ENCODE results near the gene TMEM97.

TMEM97 gene

DNA sequence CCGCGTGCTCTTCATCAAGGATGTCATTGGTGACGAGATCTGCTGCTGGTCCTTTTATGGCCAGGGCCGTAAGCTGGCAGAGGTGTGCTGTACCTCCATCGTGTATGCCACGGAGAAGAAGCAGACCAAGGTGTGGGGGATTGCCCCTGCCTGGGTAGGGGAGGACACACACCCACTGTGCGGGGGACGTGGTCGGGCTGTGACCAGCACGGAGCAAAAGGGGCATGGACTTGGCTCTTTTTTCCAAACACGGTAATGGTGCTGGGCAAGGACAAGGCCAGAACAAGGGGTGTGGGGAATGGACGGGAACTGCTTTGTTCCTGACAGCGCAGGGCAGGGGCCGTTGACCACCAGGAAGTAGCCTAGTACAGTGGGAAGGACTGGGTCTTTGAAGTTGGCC is 23.3 kb downstream of the TMEM97 start:
- DNase-seq (ENCODE audit: insufficient read length, low spot score): no peak
- no peak for FAIRE-seq
- TF ChIP-seq POLR2A (IDR thresholded peaks at IDR 0.05; ENCODE audit: low read depth, low read length) (no peak), POLR2AphosphoS5 (IDR thresholded peaks at IDR 0.05; ENCODE audit: low read depth, low read length) (no peak), SPI1 (IDR thresholded peaks at IDR 0.05; ENCODE audit: low read depth, low read length) (no peak), TAF1 (IDR thresholded peaks at IDR 0.05; ENCODE audit: low read depth, low read length) (no peak), PAX5 (IDR thresholded peaks at IDR 0.05; ENCODE audit: insufficient read depth, low read length, severe bottlenecking) (no peak), POU2F2 (IDR thresholded peaks at IDR 0.05; ENCODE audit: low read depth, low read length) (no peak)

DNA sequence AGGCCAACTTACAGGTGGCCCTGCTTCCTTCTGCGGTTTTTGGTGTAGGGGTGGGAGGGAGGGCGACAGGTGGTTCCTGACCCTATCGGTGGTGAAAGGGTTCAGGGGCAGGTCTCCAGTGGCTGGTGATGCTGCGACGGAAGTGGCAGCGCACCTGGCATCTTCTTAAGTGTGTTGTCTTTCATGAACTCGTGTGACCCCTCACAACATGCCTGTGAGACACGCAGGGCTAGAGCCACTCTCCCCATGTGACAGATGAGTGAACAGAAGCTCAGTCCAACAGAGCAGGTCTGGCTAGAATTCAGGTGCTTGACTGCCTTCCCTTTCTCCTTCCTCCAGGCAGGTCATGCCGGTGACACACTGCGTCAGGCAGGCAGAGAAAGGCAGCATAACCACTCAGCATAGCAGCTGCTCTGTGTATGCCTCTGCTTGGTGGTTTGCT is 24.5 kb downstream of the TMEM97 start:
- TF ChIP-seq PAX5 (IDR thresholded peaks at IDR 0.05; ENCODE audit: insufficient read depth, low read length, severe bottlenecking) (no peak), TAF1 (IDR thresholded peaks at IDR 0.05; ENCODE audit: low read depth, low read length) (no peak), POU2F2 (IDR thresholded peaks at IDR 0.05; ENCODE audit: low read depth, low read length) (no peak), POLR2AphosphoS5 (IDR thresholded peaks at IDR 0.05; ENCODE audit: low read depth, low read length) (no peak), POLR2A (IDR thresholded peaks at IDR 0.05; ENCODE audit: low read depth, low read length) (no peak), SPI1 (IDR thresholded peaks at IDR 0.05; ENCODE audit: low read depth, low read length) (no peak)
- no peak for DNase-seq (ENCODE audit: insufficient read length, low spot score)
- no peak for FAIRE-seq

DNA sequence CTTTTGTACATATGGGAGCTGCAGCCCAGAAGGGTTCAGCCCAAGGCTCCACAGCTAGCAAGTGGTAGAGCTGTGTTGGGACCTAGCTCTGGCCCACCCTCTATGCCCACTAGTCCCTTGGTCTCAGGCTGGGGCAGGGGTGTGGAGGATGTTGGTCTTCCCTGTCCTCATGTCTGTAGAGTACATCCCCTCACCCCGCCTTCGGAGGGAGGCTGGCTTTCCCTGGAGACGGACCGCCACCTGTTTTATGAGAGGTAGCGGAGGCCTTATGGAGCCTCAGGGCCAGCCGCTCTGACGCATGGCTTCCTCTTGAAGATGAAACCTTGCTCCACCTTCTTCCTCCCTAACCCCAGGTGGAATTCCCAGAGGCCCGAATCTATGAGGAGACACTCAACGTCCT is 25.0 kb downstream of the TMEM97 start:
- TF ChIP-seq POLR2AphosphoS5 (IDR thresholded peaks at IDR 0.05; ENCODE audit: low read depth, low read length): no peak
- TF ChIP-seq PAX5 (IDR thresholded peaks at IDR 0.05; ENCODE audit: insufficient read depth, low read length, severe bottlenecking): no peak
- no peak for TF ChIP-seq POU2F2 (IDR thresholded peaks at IDR 0.05; ENCODE audit: low read depth, low read length)
- TF ChIP-seq SPI1 (IDR thresholded peaks at IDR 0.05; ENCODE audit: low read depth, low read length): no peak
- TF ChIP-seq POLR2A (IDR thresholded peaks at IDR 0.05; ENCODE audit: low read depth, low read length): no peak
- TF ChIP-seq TAF1 (IDR thresholded peaks at IDR 0.05; ENCODE audit: low read depth, low read length): no peak
- DNase-seq (ENCODE audit: insufficient read length, low spot score) (no peak), FAIRE-seq (no peak)

DNA sequence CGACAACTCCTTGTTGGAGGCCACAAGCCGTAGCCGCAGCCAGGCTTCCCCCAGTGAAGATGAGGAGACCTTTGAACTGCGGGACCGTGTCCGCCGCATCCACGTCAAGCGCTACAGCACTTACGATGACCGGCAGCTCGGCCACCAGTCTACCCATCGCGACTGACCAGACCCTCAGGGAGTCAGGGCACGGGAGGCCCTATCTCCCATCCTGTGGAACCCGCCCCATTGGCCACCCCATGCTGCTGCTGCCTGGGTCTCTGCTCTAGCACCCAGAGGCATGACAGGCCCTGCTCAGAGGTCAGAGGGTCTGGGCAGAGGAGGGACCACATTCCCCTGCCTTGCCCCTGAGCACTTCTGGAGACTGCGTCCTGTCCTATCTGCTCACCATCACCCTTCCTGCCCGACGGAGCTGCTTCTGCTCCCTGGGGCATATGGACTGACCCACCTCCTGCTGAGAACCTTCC is 25.5 kb downstream of the TMEM97 start:
- no peak for DNase-seq (ENCODE audit: insufficient read length, low spot score)
- no peak for FAIRE-seq
- TF ChIP-seq PAX5 (IDR thresholded peaks at IDR 0.05; ENCODE audit: insufficient read depth, low read length, severe bottlenecking) (no peak), POLR2A (IDR thresholded peaks at IDR 0.05; ENCODE audit: low read depth, low read length) (no peak), SPI1 (IDR thresholded peaks at IDR 0.05; ENCODE audit: low read depth, low read length) (no peak)

DNA sequence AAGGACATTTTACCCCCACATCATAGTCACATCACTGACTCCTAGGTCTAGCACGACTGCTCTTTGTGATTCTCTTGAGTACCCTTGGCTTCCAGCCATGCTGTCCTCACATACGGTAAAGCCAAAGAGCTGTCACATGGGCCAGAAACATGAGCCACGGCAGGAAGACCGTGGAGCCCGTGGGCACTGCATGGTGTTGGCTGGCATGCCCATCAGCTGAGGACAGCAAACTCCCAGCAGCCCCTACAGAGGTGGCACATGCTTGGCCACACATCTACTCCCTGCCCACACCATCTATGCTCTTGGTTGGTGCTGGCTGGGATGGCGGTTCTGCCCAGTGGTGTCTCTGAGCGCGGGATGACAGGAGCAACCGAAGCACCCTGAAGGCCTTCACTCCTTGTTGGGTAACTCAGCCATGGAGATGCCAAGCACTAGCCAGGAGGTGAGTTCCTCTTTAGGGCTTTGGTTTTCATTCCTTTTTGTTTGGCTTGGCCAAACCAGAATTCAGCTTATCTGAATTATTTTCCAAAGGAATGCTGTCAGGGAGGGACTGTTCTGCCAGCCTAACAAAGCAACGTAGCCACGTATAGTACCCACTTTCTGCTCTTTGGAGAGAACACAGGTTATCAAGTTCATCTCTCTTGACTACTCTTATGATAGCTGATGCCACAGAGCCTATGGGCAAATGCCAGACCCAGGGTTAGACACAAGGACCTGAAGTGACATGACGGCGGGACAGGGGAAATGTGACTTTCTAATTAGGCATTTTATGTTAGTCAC is 26.6 kb downstream of the TMEM97 start:
- FAIRE-seq: no peak

DNA sequence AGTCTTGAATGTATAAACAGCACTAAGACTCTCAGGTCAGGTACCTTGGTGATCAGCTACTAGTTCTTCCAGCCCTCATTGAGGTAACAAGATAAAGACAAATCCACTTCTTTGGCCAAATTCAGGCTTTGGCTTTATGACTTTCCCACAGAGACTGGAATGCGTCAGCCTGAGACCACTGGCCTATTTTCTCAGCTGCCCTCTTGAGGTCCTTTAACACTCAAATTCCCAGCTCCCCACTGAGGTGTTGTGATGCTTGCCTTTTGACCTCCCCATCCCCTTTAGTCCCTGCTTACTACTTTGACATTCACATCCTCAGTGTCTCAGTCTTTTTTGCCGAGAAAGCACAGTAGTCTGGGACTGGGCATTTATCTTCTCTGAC is 27.2 kb downstream of the TMEM97 start:
- TF ChIP-seq POLR2A (IDR thresholded peaks at IDR 0.05; ENCODE audit: low read depth, low read length) (no peak), PAX5 (IDR thresholded peaks at IDR 0.05; ENCODE audit: insufficient read depth, low read length, severe bottlenecking) (no peak), SPI1 (IDR thresholded peaks at IDR 0.05; ENCODE audit: low read depth, low read length) (no peak), POU2F2 (IDR thresholded peaks at IDR 0.05; ENCODE audit: low read depth, low read length) (no peak), POLR2AphosphoS5 (IDR thresholded peaks at IDR 0.05; ENCODE audit: low read depth, low read length) (no peak), TAF1 (IDR thresholded peaks at IDR 0.05; ENCODE audit: low read depth, low read length) (no peak)
- FAIRE-seq (no peak), DNase-seq (ENCODE audit: insufficient read length, low spot score) (no peak)

More for the DNA sequence above, 26.6 kb downstream of the TMEM97 start:
- DNase-seq (ENCODE audit: insufficient read length, low spot score): no peak
- TF ChIP-seq PAX5 (IDR thresholded peaks at IDR 0.05; ENCODE audit: insufficient read depth, low read length, severe bottlenecking): no peak
- TF ChIP-seq POU2F2 (IDR thresholded peaks at IDR 0.05; ENCODE audit: low read depth, low read length): no peak
- TF ChIP-seq TAF1 (IDR thresholded peaks at IDR 0.05; ENCODE audit: low read depth, low read length): no peak
- TF ChIP-seq SPI1 (IDR thresholded peaks at IDR 0.05; ENCODE audit: low read depth, low read length): no peak
- no peak for TF ChIP-seq POLR2A (IDR thresholded peaks at IDR 0.05; ENCODE audit: low read depth, low read length)
- TF ChIP-seq POLR2AphosphoS5 (IDR thresholded peaks at IDR 0.05; ENCODE audit: low read depth, low read length): no peak

DNA sequence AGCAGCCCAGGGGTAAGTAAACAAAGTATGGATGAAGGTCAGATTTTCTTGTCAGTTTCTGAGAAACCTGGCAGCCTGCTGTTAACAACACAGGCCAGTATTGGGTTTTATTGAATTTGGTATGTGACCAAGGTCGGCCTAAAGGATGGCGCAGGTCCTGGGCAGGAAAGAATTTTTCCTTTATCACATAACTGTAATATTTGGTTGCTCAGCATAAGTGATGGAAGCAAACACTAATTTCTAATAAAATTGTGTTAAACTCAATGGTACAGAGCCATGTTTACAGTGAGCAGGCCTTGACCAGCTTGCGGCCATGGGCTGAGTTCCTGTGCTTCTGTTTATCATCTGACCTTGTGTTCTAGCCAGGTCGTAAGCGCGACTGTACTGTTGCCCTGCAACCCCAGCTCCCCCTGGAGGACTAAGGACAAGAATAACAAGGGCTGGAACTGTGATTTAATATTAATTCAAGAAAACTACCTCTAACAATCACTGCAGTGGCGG is 27.8 kb downstream of the TMEM97 start:
- DNase-seq (ENCODE audit: insufficient read length, low spot score) (no peak), FAIRE-seq (no peak)
- TF ChIP-seq POLR2A (IDR thresholded peaks at IDR 0.05; ENCODE audit: low read depth, low read length) (no peak), PAX5 (IDR thresholded peaks at IDR 0.05; ENCODE audit: insufficient read depth, low read length, severe bottlenecking) (no peak), POLR2AphosphoS5 (IDR thresholded peaks at IDR 0.05; ENCODE audit: low read depth, low read length) (no peak), POU2F2 (IDR thresholded peaks at IDR 0.05; ENCODE audit: low read depth, low read length) (no peak), TAF1 (IDR thresholded peaks at IDR 0.05; ENCODE audit: low read depth, low read length) (no peak), SPI1 (IDR thresholded peaks at IDR 0.05; ENCODE audit: low read depth, low read length) (no peak)

DNA sequence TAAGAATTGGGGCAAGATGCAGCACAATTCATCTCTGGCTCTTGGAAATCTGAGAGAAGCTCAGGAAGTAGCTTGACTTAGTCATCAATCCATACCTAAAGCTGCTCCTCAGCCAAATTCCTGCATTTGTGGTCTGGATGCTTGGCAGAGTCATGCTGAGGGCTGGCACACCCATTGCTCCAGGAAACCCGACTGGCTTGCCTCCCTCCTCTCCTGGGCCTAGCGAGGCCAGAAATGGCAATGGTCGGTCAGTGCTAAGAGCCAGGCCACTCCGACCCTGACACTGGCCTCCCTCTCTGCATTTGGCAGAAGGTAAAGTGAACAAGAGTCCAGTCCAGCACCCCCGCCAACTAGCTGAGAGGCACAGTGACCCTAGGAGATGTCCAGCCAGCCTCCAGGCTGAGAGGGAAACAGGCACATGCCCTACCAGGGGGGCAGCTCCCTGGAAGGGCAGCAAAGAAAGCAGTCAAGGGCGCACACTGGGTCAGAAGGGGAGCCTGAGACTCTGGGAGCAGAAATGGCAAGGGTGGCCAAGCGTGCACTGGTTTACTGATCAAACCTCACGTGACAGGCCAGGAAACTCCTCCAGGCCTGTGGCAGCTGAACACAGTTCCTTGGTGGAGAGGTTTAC is 28.4 kb downstream of the TMEM97 start:
- DNase-seq (ENCODE audit: insufficient read length, low spot score): no peak
- FAIRE-seq: no peak
- TF ChIP-seq POLR2AphosphoS5 (IDR thresholded peaks at IDR 0.05; ENCODE audit: low read depth, low read length) (0 out of 2 replicates have a peak, but pooled peaks have one; percentile 35), POU2F2 (IDR thresholded peaks at IDR 0.05; ENCODE audit: low read depth, low read length) (no peak), POLR2A (IDR thresholded peaks at IDR 0.05; ENCODE audit: low read depth, low read length) (no peak)

DNA sequence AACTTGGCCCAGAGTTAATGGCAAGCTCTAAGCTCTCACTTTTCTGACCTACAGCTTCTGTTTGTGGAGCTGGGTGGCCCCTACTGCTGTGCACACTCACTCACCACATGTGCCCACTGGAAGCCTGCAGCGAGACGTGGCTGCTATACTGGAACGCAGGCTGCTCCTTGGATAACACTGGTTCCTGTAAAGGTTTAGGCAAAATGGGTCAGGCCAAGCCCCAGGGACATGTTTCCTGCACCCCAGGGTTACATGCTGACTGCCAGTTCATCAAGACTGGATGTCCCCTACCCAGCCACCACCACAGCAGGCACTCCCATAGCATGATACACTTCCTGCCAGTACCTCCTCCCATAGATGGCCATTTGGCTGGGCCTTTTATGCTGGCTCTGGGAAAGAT is 30.0 kb downstream of the TMEM97 start:
- FAIRE-seq: no peak
- TF ChIP-seq SPI1 (IDR thresholded peaks at IDR 0.05; ENCODE audit: low read depth, low read length): no peak
- no peak for TF ChIP-seq POLR2AphosphoS5 (IDR thresholded peaks at IDR 0.05; ENCODE audit: low read depth, low read length)
- TF ChIP-seq PAX5 (IDR thresholded peaks at IDR 0.05; ENCODE audit: insufficient read depth, low read length, severe bottlenecking): no peak
- TF ChIP-seq POU2F2 (IDR thresholded peaks at IDR 0.05; ENCODE audit: low read depth, low read length): no peak
- no peak for TF ChIP-seq POLR2A (IDR thresholded peaks at IDR 0.05; ENCODE audit: low read depth, low read length)
- TF ChIP-seq TAF1 (IDR thresholded peaks at IDR 0.05; ENCODE audit: low read depth, low read length): no peak
- DNase-seq (ENCODE audit: insufficient read length, low spot score): no peak

Data from GM12891 (cell line).